Endodermal cell (in vitro differentiated cells): ENCODE results near the gene SLC38A10. TPM values are rescaled to one million over a fixed set of nuclear protein-coding genes. Genes with fewer than 3 reads are reported as not detected.
A peak's percentile ranks its signal among the peaks of the same experiment; 100 is the strongest.

Experiments used
- DNase-seq: peaks from one replicate; pipeline ENCODE4 v3.0.0-alpha.2; 2017
- H3K27ac ChIP-seq: 2 replicates; pipeline ENCODE4 v1.5.1; 2013; ENCODE audit warnings: mild to moderate bottlenecking, low read depth, low read length, moderate library complexity
- H3K27me3 ChIP-seq: 2 replicates; pipeline ENCODE4 v1.6.1; 2013; ENCODE audit warnings: mild to moderate bottlenecking, low read length, moderate library complexity; ENCODE audit not compliant: insufficient read depth, control insufficient read depth, poor library complexity, severe bottlenecking
- H3K36me3 ChIP-seq: 2 replicates; pipeline ENCODE4 v1.7.0; 2013; ENCODE audit warnings: mild to moderate bottlenecking, low read length, moderate library complexity; ENCODE audit not compliant: control insufficient read depth, insufficient read depth
- H3K4me1 ChIP-seq: one replicate; pipeline ENCODE4 v1.7.0; 2013; ENCODE audit warnings: low read length; ENCODE audit not compliant: control insufficient read depth, insufficient read depth
- H3K4me3 ChIP-seq: 2 replicates; pipeline ENCODE4 v1.5.1; 2013; ENCODE audit warnings: mild to moderate bottlenecking, low read length, moderate library complexity
- H3K9ac ChIP-seq: 2 replicates; pipeline ENCODE4 v1.6.1; 2013; ENCODE audit warnings: mild to moderate bottlenecking, low read length, moderate library complexity; ENCODE audit not compliant: poor library complexity, severe bottlenecking; ENCODE audit errors: extremely low read depth
- H3K9me3 ChIP-seq: 2 replicates; pipeline ENCODE4 v1.6.1; 2013; ENCODE audit warnings: mild to moderate bottlenecking, low read length, moderate library complexity; ENCODE audit not compliant: control insufficient read depth
- H3K27ac Mint-ChIP-seq: 2 replicates; pipeline ENCODE4 v1.8.0; 2020; ENCODE audit warnings: mixed read lengths
- H3K27me3 Mint-ChIP-seq: 2 replicates; pipeline ENCODE4 v1.8.0; 2021; ENCODE audit warnings: mild to moderate bottlenecking, mixed read lengths; ENCODE audit not compliant: insufficient read depth
- H3K36me3 Mint-ChIP-seq: 2 replicates; pipeline ENCODE4 v1.8.0; 2020; ENCODE audit warnings: low read depth, mixed read lengths
- H3K4me1 Mint-ChIP-seq: 2 replicates; pipeline ENCODE4 v1.8.0; 2020; ENCODE audit warnings: mixed read lengths
- H3K4me3 Mint-ChIP-seq: 2 replicates; pipeline ENCODE4 v1.8.0; 2020; ENCODE audit warnings: mild to moderate bottlenecking, moderate library complexity, mixed read lengths
- H3K9me3 Mint-ChIP-seq: 2 replicates; pipeline ENCODE4 v1.8.0; 2020; ENCODE audit warnings: mild to moderate bottlenecking, mixed read lengths
- CTCF ChIP-seq: fragments of 200-600 bp; sonication (generic); conservative IDR thresholded peaks from 2 replicates; pipeline ENCODE4 v1.5.0; 2021; ENCODE audit warnings: antibody characterized with exemption, mild to moderate bottlenecking
- WGBS, 2 experiments: methylation state at CpG; one replicate each; pipeline versions ENCODE4 v1.1.5 to v1.1.7; 2013; ENCODE audit warnings: missing lambda C conversion rate in 2 of 2, mixed read lengths in 1 of 2; ENCODE audit not compliant: insufficient coverage in 1 of 2, insufficient read length in 1 of 2; 5-methylcytosine and 5-hydroxymethylcytosine counted together
- total RNA-seq, 2 donors: library from RNA; stranded (reverse); fragmentation: NEBNext Ultra II Directional in 1 of 2; extraction: Animal tissue kit (Norgen Biotek cat#: 25700) in 1 of 2; gene quantifications; 2 replicates in 1 of 2; 3 replicates in 1 of 2; pipeline ENCODE4 v1.2.1, GENCODE V29; 2021

Gene SLC38A10
- total RNA-seq, 2 donors from 2014 or later = 60.2 to 90.3 TPM

GRCh38 chr17:81235822-81236740, 59.0 kb downstream of the SLC38A10 start:
- Mint-ChIP-seq H3K4me3 (no peak overlapping the region), H3K27ac (no peak overlapping the region), H3K27me3 (no peaks in the 10 kb centered on the region), H3K4me1 (peaks cover 7% of the 10 kb centered on the region), H3K9me3 (no peaks in the 10 kb centered on the region), H3K36me3 (peaks cover 5% of the 10 kb centered on the region)
- H3K9ac ChIP-seq = no peak overlapping the region
- H3K27ac ChIP-seq = no peak overlapping the region
- 94% methylated on average over 15 to 32 of the region's 32 CpGs for WGBS, 2 experiments
- DNase-seq = no peak
- H3K27me3 ChIP-seq = no peaks in the 10 kb centered on the region
- TF ChIP-seq CTCF = no peak
- no peaks in the 10 kb centered on the region for H3K9me3 ChIP-seq
- H3K4me1 ChIP-seq = peaks cover 7% of the 10 kb centered on the region
- peaks cover 7% of the 10 kb centered on the region for H3K36me3 ChIP-seq
- H3K4me3 ChIP-seq = no peak overlapping the region

GRCh38 chr17:81234940-81235821, 59.9 kb downstream of the SLC38A10 start:
- Mint-ChIP-seq H3K9me3 (no peaks in the 10 kb centered on the region), H3K27me3 (no peaks in the 10 kb centered on the region), H3K4me1 (peaks cover 7% of the 10 kb centered on the region), H3K36me3 (peaks cover 6% of the 10 kb centered on the region), H3K27ac (peak overlapping the region; percentile 21), H3K4me3 (no peak overlapping the region)
- Histone ChIP-seq H3K27me3 (no peaks in the 10 kb centered on the region), H3K36me3 (peaks cover 8% of the 10 kb centered on the region), H3K27ac (no peak overlapping the region), H3K9ac (no peak overlapping the region), H3K4me3 (no peak overlapping the region), H3K9me3 (no peaks in the 10 kb centered on the region), H3K4me1 (peaks cover 7% of the 10 kb centered on the region)
- TF ChIP-seq CTCF = no peak
- 88 to 94% methylated on average over 15 to 26 of the region's 26 CpGs for WGBS, 2 experiments
- DNase-seq = no peak

DNA sequence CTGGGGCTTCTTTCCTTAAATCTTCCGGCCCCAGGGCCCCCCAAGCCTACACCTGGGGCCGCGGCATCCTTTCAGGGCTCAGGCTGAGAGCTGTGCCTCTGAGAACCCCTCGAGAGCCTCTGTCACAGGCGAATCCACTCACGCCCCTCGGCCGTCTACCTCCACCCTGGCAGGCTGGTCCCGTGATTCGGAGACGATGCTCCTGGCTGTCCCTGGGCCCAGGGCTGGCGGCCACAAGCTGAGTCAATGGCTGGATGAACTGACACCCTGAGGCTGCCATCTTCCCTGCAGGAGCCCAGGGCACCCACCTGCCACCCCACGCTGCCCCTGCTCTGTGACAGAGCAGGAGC, 60.6 kb downstream of the SLC38A10 start:
- Histone ChIP-seq H3K27me3 (no peaks in the 10 kb centered on the region), H3K9me3 (no peaks in the 10 kb centered on the region), H3K4me3 (no peak overlapping the region), H3K9ac (no peak overlapping the region), H3K4me1 (peaks cover 7% of the 10 kb centered on the region), H3K27ac (no peak overlapping the region), H3K36me3 (peaks cover 8% of the 10 kb centered on the region)
- H3K4me3 Mint-ChIP-seq = no peak overlapping the region
- no peaks in the 10 kb centered on the region for H3K9me3 Mint-ChIP-seq
- H3K27ac Mint-ChIP-seq = peak overlapping the region; percentile 21
- peaks cover 13% of the 10 kb centered on the region for H3K36me3 Mint-ChIP-seq
- WGBS, 2 experiments = 95 to 98% methylated on average over 8 to 13 of the region's 13 CpGs
- no peak for TF ChIP-seq CTCF
- no peaks in the 10 kb centered on the region for H3K27me3 Mint-ChIP-seq
- peaks cover 5% of the 10 kb centered on the region for H3K4me1 Mint-ChIP-seq
- no peak for DNase-seq
